DND-41 (cell line): ENCODE results near the gene TMEM250.

Source experiments
- EZH2 ChIP-seq: IDR thresholded peaks from 3 replicates; pipeline ENCODE4 v1.6.1; 2012; ENCODE audit warnings: borderline replicate concordance, low read depth, mild to moderate bottlenecking, moderate library complexity, low read length, inconsistent platforms; ENCODE audit not compliant: severe bottlenecking
- TF ChIP-seq, protein P1 (sequence below): IDR thresholded peaks from 2 replicates; pipeline ENCODE4 v1.5.1; 2012; ENCODE audit warnings: borderline replicate concordance, low read length, moderate library complexity, mild to moderate bottlenecking; ENCODE audit not compliant: poor library complexity, severe bottlenecking; ENCODE audit errors: extremely low read depth

DNA sequence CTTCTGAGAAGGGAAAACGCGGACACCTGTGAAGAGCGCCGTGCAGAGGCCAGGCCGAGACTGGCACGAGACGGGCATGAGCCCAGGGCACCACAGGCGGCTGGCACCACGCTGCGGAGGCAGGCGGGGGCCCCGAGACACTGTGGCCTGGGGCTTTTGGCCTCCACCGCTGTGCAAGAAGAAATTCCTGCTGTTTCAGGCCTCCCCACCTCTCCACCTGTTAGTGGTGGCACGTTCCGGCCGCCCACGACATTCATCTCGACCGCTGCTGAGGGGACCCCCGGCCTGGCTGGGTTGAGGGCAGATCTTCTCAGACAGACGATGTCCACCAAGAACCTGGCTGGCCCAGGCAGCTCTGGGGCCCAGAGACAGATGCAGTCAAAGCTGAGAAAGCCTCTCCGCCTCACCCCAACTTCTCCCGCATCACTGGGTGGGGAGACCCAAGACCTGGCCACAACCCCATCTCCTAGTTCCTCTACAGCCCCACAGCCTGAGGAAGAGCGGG lies 35.1 kb downstream of the TMEM250 start:
- TF ChIP-seq, protein P1, sequence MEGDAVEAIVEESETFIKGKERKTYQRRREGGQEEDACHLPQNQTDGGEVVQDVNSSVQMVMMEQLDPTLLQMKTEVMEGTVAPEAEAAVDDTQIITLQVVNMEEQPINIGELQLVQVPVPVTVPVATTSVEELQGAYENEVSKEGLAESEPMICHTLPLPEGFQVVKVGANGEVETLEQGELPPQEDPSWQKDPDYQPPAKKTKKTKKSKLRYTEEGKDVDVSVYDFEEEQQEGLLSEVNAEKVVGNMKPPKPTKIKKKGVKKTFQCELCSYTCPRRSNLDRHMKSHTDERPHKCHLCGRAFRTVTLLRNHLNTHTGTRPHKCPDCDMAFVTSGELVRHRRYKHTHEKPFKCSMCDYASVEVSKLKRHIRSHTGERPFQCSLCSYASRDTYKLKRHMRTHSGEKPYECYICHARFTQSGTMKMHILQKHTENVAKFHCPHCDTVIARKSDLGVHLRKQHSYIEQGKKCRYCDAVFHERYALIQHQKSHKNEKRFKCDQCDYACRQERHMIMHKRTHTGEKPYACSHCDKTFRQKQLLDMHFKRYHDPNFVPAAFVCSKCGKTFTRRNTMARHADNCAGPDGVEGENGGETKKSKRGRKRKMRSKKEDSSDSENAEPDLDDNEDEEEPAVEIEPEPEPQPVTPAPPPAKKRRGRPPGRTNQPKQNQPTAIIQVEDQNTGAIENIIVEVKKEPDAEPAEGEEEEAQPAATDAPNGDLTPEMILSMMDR: no peak
- TF ChIP-seq EZH2: no peak
